GM18861 (cell line): ENCODE data around the gene IL1RAPL1.

Source experiments
- ATAC-seq: cut with Tn5 transposase; IDR thresholded peaks from one replicate; pipeline ENCODE4 v1.9.1; 2021; ENCODE audit not compliant: unreplicated experiment

Gene IL1RAPL1

GRCh38 chrX:28586981-28587551, at the start of gene IL1RAPL1:
TSS of gene IL1RAPL1 (plus strand) at chrX:28587446.
- ATAC-seq: no peak

GRCh38 chrX:28542791-28543190, 44.5 kb upstream of the IL1RAPL1 start:
- no peak for ATAC-seq

- ATAC-seq: no peak
Observed at GRCh38 chrX:28549838-28550237, 37.4 kb upstream of the IL1RAPL1 start.

- ATAC-seq: no peak
Observed at GRCh38 chrX:28550331-28550872, 36.8 kb upstream of the IL1RAPL1 start.

DNA sequence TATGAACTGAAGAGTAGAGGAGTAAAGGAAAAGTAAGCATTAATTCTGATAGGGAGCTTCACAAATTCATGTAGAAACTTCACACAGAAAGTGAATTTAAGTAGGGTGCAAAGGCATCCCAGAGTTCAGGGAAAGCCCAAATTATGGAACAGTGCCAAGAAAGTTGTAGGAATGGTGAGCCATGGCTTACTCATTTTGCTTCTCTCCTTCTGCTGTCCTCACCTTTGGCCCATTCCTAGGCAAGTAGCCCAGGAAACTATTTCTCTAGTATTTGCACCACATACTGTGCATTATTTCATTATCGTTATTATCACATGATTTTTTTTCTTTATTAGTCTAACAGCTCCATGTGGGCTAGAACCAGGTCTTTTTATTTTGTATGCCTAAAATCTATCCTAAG, 34.9 kb upstream of the IL1RAPL1 start:
- ATAC-seq: no peak

GRCh38 chrX:28552882-28553829, 34.1 kb upstream of the IL1RAPL1 start:
- no peak for ATAC-seq

DNA sequence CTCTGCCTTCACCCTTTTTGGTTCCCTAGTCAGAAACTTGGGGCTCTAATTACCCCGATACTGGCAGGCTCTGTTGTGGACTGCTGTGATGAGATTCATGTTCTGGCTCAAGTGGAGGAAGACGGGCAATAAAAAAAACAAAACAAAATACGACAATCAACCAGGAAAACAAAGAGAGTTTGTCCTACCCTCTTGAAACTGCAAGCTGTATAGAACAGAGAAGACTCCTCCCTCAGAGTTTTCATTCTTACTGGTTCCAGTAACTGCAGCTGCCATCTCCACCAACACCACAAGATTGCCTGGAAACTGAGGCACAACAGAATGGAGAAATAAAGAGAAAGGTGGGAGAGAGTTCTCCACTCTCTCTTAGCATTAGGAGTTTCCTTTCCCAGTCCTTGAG, 11.1 kb upstream of the IL1RAPL1 start:
- no peak for ATAC-seq

- no peak for ATAC-seq
Observed at GRCh38 chrX:28581522-28581921, 5.7 kb upstream of the IL1RAPL1 start.

DNA sequence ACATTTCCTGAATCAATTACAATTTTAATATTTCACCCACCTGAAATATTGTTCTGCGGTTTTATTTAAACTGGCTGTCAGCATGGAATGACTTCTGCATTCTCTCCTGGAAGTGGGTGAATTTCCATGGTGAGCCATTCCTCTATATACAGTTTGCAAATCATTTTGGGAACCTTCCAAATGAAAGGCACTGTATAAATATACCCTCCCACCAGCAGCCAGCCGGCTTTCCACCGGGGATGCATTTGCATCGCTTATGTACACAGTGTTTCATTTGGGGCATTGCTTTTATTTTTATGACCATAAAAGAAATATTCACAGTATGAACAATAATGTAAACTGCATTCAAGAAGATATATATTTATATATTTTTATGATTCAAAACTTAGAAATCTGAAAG, 4.7 kb upstream of the IL1RAPL1 start:
- ATAC-seq: no peak

GRCh38 chrX:28584025-28584424, 3.2 kb upstream of the IL1RAPL1 start:
- no peak for ATAC-seq

DNA sequence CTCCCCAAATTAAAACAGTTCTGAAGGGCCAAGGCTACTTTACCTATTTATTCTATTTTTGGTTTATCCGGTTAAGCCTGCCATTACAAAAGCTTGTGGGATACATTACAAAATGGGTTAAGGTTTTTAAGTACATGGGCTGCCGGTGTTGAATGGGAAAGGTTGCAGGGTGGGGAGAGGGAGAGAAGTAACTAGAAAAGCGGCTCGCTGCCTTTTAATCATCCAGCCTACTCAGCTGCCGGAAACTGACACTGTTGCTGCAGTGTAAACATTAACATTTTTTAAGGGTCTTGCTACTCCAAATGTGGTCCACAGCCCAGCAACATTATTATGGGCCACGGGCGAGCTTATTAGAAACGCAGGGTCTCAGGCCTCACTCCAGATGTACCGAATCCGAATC, 1.5 kb upstream of the IL1RAPL1 start:
- ATAC-seq: no peak

- no peak for ATAC-seq
Observed at GRCh38 chrX:28586286-28586685, 960 bp upstream of the IL1RAPL1 start.

DNA sequence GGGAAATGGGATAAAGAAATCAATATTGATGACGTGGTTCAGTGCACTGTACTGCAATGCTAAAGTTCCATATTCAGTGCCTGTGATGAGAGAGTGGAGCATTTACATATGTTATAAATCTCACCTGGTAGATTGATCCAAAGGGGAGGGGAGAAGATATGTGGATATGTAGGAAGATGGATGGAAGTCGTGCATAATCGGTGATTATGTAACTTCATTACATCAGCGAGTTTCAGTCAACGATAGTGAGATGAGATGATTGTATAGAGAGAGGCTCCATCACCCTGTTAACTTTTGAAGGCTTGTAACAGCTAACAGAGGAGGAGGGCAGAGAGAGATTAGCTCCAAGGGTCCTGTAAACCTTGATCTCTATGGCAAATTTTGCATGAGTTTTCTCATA, 1.8 kb downstream of the IL1RAPL1 start:
- no peak for ATAC-seq

- no peak for ATAC-seq
Observed at GRCh38 chrX:28590396-28590795, 3.1 kb downstream of the IL1RAPL1 start.

- ATAC-seq: no peak
Observed at GRCh38 chrX:28591542-28591941, 4.3 kb downstream of the IL1RAPL1 start.

GRCh38 chrX:28595346-28595745, 8.1 kb downstream of the IL1RAPL1 start:
- ATAC-seq: no peak

DNA sequence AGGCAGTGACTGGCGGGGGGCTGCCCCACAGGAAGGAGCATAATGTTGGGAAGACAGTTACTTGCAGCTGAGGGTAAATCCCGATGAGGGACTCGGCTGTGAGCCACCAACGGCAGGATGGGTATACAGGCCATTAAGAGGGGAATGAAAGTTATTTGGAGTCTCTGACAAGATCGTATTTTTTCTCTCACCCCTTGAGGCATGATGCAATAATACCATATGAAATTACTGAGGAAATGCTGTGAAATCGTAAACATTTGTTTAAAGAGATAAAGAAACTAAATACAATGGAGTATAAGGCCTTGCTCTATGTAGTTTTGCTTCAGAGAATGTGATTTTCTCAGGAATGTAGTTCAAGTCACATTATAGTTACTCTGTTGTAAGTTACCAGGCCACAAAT, 12.7 kb downstream of the IL1RAPL1 start:
- ATAC-seq: no peak

GRCh38 chrX:28609003-28609402, 21.8 kb downstream of the IL1RAPL1 start:
- no peak for ATAC-seq

DNA sequence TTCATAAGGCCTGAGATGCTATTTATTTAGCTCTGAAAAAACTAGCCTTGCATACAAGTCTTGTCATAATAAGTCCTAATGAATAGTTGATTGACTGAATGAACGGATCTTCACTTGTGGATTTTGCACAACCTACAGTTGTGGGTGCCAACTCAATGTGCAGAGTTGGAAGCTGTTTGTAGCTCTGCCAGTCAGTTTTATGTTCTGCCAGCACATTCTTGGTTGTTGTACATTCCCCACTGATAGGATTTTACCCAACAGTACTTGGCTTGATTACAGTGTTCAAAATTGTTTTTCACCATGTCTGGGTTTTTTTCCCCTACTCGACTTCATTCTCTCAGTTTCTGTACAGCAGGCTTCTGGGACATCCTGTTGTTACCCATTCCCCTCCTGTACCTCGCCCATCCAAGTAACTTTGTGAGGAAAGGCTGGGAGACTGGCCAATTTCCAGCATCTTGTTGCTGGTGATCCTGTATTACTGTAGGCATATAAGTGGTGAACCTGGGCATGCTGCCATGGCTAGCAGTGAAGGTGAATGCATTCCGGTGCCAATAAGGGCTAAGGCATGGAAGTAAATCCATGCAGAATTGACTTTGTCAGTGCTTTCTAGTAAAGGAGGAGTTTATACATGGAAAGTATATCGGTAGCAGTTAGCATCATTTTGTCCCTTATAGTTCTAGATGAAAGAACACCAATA, 22.8 kb downstream of the IL1RAPL1 start:
- ATAC-seq: no peak

- ATAC-seq: no peak
Observed at GRCh38 chrX:28610746-28611145, 23.5 kb downstream of the IL1RAPL1 start.

DNA sequence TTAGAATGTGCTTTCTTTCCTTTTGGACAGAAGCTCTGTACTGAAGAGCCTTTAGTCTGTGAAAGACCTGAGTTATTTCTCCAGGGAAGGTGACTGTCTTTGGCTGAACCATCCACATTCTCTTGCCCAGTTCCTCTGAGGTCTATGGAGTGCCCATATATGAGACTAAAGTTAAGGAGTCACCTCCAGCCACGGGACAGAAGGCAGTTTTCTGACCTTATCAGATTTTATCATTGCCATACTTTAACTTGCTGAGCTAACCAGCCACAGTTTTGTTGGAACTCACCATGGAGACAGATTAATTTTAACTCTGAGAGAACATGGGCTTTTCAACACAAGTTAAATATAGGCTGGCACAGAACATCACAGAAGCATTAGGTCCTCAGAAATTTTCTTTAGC, 26.3 kb downstream of the IL1RAPL1 start:
- no peak for ATAC-seq

GRCh38 chrX:28625223-28625622, 38.0 kb downstream of the IL1RAPL1 start:
- ATAC-seq: no peak
